Measurements from ENCODE around the gene CDH12.

DNA sequence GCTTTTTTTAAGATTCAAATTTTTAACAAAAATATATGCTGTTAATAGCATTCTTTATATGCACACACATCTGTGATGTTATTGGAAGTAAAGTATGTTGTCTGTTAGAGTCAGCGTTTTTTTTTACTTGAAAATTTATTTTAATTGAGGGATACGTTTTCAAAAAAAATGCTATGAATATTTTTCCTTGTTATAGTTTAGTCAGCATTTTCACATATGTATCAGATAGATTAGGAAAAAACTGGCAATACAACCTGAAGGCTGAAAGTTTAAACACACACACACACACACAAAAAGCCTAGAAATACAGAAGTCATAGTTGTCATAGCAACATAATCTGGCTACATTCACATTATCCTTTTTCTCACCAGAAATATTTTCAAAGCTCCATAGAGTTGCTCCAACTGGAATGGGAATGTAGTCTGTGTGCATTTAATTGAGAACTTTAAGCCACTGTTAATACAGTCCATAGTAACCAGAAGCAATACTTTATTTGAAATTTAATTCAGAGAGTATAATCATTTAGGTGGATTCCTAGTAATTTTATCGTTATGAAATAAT lies 116.6 kb downstream of the CDH12 start:
- TF ChIP-seq CTCF (IDR thresholded peaks at IDR 0.05 in 2 of 3, conservative IDR thresholded peaks at IDR 0.05 in 1 of 3; ENCODE audit: borderline replicate concordance in 1 of 3, insufficient read depth in 1 of 3, low read depth in 2 of 3, low read length in 2 of 3): no peak
- no peak for TF ChIP-seq EZH2phosphoT487 (IDR thresholded peaks at IDR 0.05; ENCODE audit: borderline replicate concordance)
- no peak for TF ChIP-seq POLR2A (IDR thresholded peaks at IDR 0.05; ENCODE audit: borderline replicate concordance, extremely low read depth, insufficient read depth, insufficient read length)
- no peak for TF ChIP-seq REST (IDR thresholded peaks at IDR 0.05; ENCODE audit: low read depth)
- TF ChIP-seq POLR2AphosphoS5 (IDR thresholded peaks at IDR 0.05; ENCODE audit: low read depth, low read length): no peak
- no peak for TF ChIP-seq EZH2 (IDR thresholded peaks at IDR 0.05)
- no peak for TF ChIP-seq TCF7L2 (IDR thresholded peaks at IDR 0.05; ENCODE audit: borderline replicate concordance, extremely low read depth, insufficient read depth, insufficient read length)
- TF ChIP-seq CEBPB (IDR thresholded peaks at IDR 0.05; ENCODE audit: low read depth): no peak
